ENCODE data around the gene C10orf95. TPM values are rescaled to one million over a fixed set of nuclear protein-coding genes. Genes with fewer than 3 reads are reported as not detected.

Gene C10orf95
- total and polyA plus RNA-seq, 2 of the 13 experiments (the other 11 are each of a cell fraction or from before 2014, with no cell fraction given), result 0.05 to 0.07 TPM

GRCh38 chr10:102461187-102462054, 10.1 kb upstream of the C10orf95 start (continued):
- TF ChIP-seq PBX2 (CRISPR knock-in tag; IDR thresholded peaks at IDR 0.05) (no peak), HNRNPK (IDR thresholded peaks at IDR 0.05; ENCODE audit: low read depth, low read length, poor library complexity, severe bottlenecking) (peak; percentile 77), ZFP1 (CRISPR knock-in tag; IDR thresholded peaks at IDR 0.05) (no peak), ZFP90 (CRISPR knock-in tag; IDR thresholded peaks at IDR 0.05; ENCODE audit: borderline replicate concordance) (no peak; the same call in 1 of the 2 replicates), ZBTB7A (CRISPR knock-in tag; IDR thresholded peaks at IDR 0.05) (no peak), BORCS8-MEF2B (CRISPR knock-in tag; IDR thresholded peaks at IDR 0.05) (peak; percentile 30), ESRRA (CRISPR knock-in tag; IDR thresholded peaks at IDR 0.05; ENCODE audit: low read depth) (no peak), HMG20A (CRISPR knock-in tag; IDR thresholded peaks at IDR 0.05; ENCODE audit: borderline replicate concordance) (no peak), NFYC (CRISPR knock-in tag; IDR thresholded peaks at IDR 0.05) (peak; percentile 86), ZNF18 (CRISPR knock-in tag; IDR thresholded peaks at IDR 0.05; ENCODE audit: insufficient replicate concordance) (peak; percentile 37), ZNF607 (CRISPR knock-in tag; IDR thresholded peaks at IDR 0.05; ENCODE audit: borderline replicate concordance) (no peak), ASH2L (IDR thresholded peaks at IDR 0.05; ENCODE audit: insufficient read length, low read depth, low read length) (peak; percentile 36), MTF2 (CRISPR knock-in tag; IDR thresholded peaks at IDR 0.05; ENCODE audit: borderline replicate concordance) (no peak), CREB1 (IDR thresholded peaks at IDR 0.05) (peak; percentile 51; the same call in 1 of the 2 replicates), CREB1 (CRISPR knock-in tag; IDR thresholded peaks at IDR 0.05) (peak; percentile 82), ZNF224 (CRISPR knock-in tag; IDR thresholded peaks at IDR 0.05) (0 out of 2 replicates have a peak, but pooled peaks have one; percentile 53), NONO (IDR thresholded peaks at IDR 0.05) (no peak), NONO (CRISPR knock-in tag; conservative IDR thresholded peaks at IDR 0.05) (peak; percentile 76), ZNF788 (CRISPR knock-in tag; IDR thresholded peaks at IDR 0.05; ENCODE audit: borderline replicate concordance) (peak; percentile 82; the same call in 1 of the 2 replicates)
- TF ChIP-seq, protein P1, sequence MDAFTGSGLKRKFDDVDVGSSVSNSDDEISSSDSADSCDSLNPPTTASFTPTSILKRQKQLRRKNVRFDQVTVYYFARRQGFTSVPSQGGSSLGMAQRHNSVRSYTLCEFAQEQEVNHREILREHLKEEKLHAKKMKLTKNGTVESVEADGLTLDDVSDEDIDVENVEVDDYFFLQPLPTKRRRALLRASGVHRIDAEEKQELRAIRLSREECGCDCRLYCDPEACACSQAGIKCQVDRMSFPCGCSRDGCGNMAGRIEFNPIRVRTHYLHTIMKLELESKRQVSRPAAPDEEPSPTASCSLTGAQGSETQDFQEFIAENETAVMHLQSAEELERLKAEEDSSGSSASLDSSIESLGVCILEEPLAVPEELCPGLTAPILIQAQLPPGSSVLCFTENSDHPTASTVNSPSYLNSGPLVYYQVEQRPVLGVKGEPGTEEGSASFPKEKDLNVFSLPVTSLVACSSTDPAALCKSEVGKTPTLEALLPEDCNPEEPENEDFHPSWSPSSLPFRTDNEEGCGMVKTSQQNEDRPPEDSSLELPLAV (CRISPR knock-in tag; conservative IDR thresholded peaks at IDR 0.05; ENCODE audit: low read depth), result no peak
- TF ChIP-seq, protein P2, sequence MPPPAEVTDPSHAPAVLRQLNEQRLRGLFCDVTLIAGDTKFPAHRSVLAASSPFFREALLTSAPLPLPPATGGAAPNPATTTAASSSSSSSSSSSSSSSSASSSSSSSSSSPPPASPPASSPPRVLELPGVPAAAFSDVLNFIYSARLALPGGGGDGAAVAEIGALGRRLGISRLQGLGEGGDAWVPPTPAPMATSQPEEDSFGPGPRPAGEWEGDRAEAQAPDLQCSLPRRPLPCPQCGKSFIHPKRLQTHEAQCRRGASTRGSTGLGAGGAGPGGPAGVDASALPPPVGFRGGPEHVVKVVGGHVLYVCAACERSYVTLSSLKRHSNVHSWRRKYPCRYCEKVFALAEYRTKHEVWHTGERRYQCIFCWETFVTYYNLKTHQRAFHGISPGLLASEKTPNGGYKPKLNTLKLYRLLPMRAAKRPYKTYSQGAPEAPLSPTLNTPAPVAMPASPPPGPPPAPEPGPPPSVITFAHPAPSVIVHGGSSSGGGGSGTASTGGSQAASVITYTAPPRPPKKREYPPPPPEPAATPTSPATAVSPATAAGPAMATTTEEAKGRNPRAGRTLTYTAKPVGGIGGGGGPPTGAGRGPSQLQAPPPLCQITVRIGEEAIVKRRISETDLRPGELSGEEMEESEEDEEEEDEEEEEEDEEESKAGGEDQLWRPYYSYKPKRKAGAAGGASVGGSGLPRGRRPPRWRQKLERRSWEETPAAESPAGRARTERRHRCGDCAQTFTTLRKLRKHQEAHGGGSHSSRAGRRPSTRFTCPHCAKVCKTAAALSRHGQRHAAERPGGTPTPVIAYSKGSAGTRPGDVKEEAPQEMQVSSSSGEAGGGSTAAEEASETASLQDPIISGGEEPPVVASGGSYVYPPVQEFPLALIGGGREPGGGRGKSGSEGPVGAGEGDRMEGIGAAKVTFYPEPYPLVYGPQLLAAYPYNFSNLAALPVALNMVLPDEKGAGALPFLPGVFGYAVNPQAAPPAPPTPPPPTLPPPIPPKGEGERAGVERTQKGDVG (CRISPR knock-in tag; IDR thresholded peaks at IDR 0.05; ENCODE audit: borderline replicate concordance), result no peak
